Esophagus muscularis mucosa (tissue), 4 donors: Measurements from ENCODE around the gene CRACR2B.

ENCODE experiments used
- EP300 ChIP-seq: sonication (generic); formaldehyde crosslinking; IDR thresholded peaks from one replicate; pipeline ENCODE4 v1.6.1; 2017; ENCODE audit warnings: antibody characterized with exemption
- POLR2A ChIP-seq: fragments of 450-650 bp; IDR thresholded peaks from one replicate; pipeline ENCODE4 v1.6.1; 2017; ENCODE audit warnings: antibody characterized with exemption, moderate library complexity, mild to moderate bottlenecking, low read depth
- POLR2AphosphoS5 ChIP-seq, 2 donors: sonication (generic); formaldehyde crosslinking; IDR thresholded peaks; one replicate each; pipeline ENCODE4 v1.6.1; 2017; ENCODE audit warnings: antibody characterized with exemption in 2 of 2
- TF ChIP-seq, protein P1 (sequence below), 3 experiments: fragments of 200-600 bp in 2 of 3; fragments of 450-650 bp in 1 of 3; sonication (generic) in 2 of 3; IDR thresholded peaks; one replicate each; pipeline ENCODE4 v1.5.1; 2017 to 2019; ENCODE audit warnings: antibody characterized with exemption in 3 of 3, mild to moderate bottlenecking in 2 of 3, moderate library complexity in 1 of 3

DNA sequence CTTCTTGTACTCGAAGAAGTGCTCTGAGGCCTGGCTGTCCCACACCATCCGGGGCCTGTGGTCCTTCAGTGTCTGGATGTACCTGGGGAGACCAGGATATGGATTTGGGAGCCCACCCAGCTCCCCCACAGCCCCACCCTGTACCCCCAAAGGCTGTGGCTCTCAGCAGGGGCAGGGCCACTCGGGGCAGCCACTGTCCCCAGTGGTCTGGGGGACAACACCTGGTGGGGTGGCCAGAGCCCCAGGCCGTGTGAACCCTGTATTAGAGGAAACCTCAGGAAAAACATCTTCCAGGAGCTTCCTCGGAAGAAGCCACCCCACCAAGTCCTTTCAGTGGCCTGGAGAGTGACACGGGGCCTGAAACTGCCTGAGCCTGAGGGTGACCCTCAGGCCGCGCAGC is 42.7 kb downstream of the CRACR2B start:
- no peak for TF ChIP-seq POLR2A
- no peak for TF ChIP-seq EP300
- TF ChIP-seq, protein P1, sequence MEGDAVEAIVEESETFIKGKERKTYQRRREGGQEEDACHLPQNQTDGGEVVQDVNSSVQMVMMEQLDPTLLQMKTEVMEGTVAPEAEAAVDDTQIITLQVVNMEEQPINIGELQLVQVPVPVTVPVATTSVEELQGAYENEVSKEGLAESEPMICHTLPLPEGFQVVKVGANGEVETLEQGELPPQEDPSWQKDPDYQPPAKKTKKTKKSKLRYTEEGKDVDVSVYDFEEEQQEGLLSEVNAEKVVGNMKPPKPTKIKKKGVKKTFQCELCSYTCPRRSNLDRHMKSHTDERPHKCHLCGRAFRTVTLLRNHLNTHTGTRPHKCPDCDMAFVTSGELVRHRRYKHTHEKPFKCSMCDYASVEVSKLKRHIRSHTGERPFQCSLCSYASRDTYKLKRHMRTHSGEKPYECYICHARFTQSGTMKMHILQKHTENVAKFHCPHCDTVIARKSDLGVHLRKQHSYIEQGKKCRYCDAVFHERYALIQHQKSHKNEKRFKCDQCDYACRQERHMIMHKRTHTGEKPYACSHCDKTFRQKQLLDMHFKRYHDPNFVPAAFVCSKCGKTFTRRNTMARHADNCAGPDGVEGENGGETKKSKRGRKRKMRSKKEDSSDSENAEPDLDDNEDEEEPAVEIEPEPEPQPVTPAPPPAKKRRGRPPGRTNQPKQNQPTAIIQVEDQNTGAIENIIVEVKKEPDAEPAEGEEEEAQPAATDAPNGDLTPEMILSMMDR (IDR thresholded peaks at IDR 0.05): no peak
- TF ChIP-seq POLR2AphosphoS5 (IDR thresholded peaks at IDR 0.05): no peak
